GM23248 (cell line): Measurements from ENCODE around the gene TFB2M. TPM values are rescaled to one million over a fixed set of nuclear protein-coding genes. Genes with fewer than 3 reads are reported as not detected.

Experiments
- DNase-seq: peaks from one replicate; pipeline ENCODE4 v3.0.0-alpha.2; 2015
- H2AFZ ChIP-seq: fragments of 200-600 bp; sonication (generic); 2 replicates; pipeline ENCODE4 v1.6.1; 2016; ENCODE audit warnings: antibody characterized with exemption
- H3F3A ChIP-seq: fragments of 200-600 bp; sonication (generic); 2 replicates; pipeline ENCODE4 v1.6.1; 2016; ENCODE audit warnings: mild to moderate bottlenecking, antibody characterized with exemption, mixed run types; ENCODE audit not compliant: insufficient read depth
- H3K27ac ChIP-seq: fragments of 200-600 bp; sonication (generic); 2 replicates; pipeline ENCODE4 v1.5.1; 2016; ENCODE audit warnings: mild to moderate bottlenecking
- H3K27me3 ChIP-seq: fragments of 200-600 bp; sonication (generic); replicated peaks from 2 replicates; pipeline ENCODE4 v1.6.1; 2016; ENCODE audit warnings: mild to moderate bottlenecking; ENCODE audit not compliant: insufficient read depth
- H3K36me3 ChIP-seq: fragments of 200-600 bp; sonication (generic); 2 replicates; pipeline ENCODE4 v1.6.1; 2016; ENCODE audit warnings: low read depth, mild to moderate bottlenecking
- H3K4me1 ChIP-seq: fragments of 200-600 bp; sonication (generic); 2 replicates; pipeline ENCODE4 v1.6.1; 2016; ENCODE audit warnings: mild to moderate bottlenecking; ENCODE audit not compliant: insufficient read depth
- H3K4me2 ChIP-seq: fragments of 200-600 bp; sonication (generic); one replicate; pipeline ENCODE4 v1.6.1; 2016; ENCODE audit warnings: mild to moderate bottlenecking; ENCODE audit not compliant: unreplicated experiment
- H3K4me3 ChIP-seq: fragments of 200-600 bp; sonication (generic); 2 replicates; pipeline ENCODE4 v1.5.1; 2016; ENCODE audit warnings: mild to moderate bottlenecking
- H3K79me2 ChIP-seq: fragments of 200-600 bp; sonication (generic); 2 replicates; pipeline ENCODE4 v1.6.1; 2016; ENCODE audit warnings: mild to moderate bottlenecking; ENCODE audit not compliant: insufficient read depth
- H3K9ac ChIP-seq: fragments of 200-600 bp; sonication (generic); 2 replicates; pipeline ENCODE4 v1.6.1; 2016; ENCODE audit warnings: mild to moderate bottlenecking
- H3K9me2 ChIP-seq: fragments of 200-600 bp; sonication (generic); 2 replicates; pipeline ENCODE4 v1.6.1; 2016; ENCODE audit warnings: mixed run types, mild to moderate bottlenecking, moderate library complexity; ENCODE audit not compliant: insufficient read depth
- H3K9me3 ChIP-seq: fragments of 200-600 bp; sonication (generic); one replicate; pipeline ENCODE4 v1.6.1; 2017; ENCODE audit warnings: low read depth
- H4K20me1 ChIP-seq: fragments of 200-600 bp; sonication (generic); 2 replicates; pipeline ENCODE4 v1.6.0; 2016; ENCODE audit not compliant: insufficient read depth
- EZH2 ChIP-seq: fragments of 200-600 bp; sonication (generic); IDR thresholded peaks from 2 replicates; pipeline ENCODE4 v1.6.1; 2018; ENCODE audit warnings: antibody characterized with exemption, mild to moderate bottlenecking; ENCODE audit not compliant: insufficient read depth, poor library complexity, severe bottlenecking
- EZH2phosphoT487 ChIP-seq: fragments of 200-600 bp; sonication (generic); IDR thresholded peaks from 2 replicates; pipeline ENCODE4 v1.6.1; 2018; ENCODE audit warnings: antibody characterized with exemption, moderate library complexity, mild to moderate bottlenecking, low read depth; ENCODE audit not compliant: insufficient read depth
- WGBS, 2 experiments: methylation state at CpG; one replicate each; pipeline ENCODE4 v1.1.6; 2015 to 2017; ENCODE audit warnings: low lambda C conversion rate in 2 of 2, low coverage in 1 of 2; ENCODE audit errors: missing lambda C conversion rate in 2 of 2; 5-methylcytosine and 5-hydroxymethylcytosine counted together
- in situ Hi-C: fragments of 300-500 bp; cut with MboI; formaldehyde crosslinking; loops from 2 replicates; pipeline ENCODE4 v1.15.0; 2020
- polyA plus RNA-seq: library from polyadenylated mRNA; unstranded; fragments of >200 nt; fragmentation: Nextera tagmentation; extraction: Ambion mirVana; gene quantifications from 2 replicates; pipeline ENCODE4 v1.2.1, GENCODE V29; 2016
- total RNA-seq: library from RNA; depleted of rRNA; stranded (reverse); fragments of >200 nt; shearing (Covaris generic); gene quantifications from 2 replicates; pipeline ENCODE4 v1.2.3, GENCODE V29; 2014

The TFB2M gene
- total and polyA plus RNA-seq, 2 experiments from 2014 or later: 20.6 to 32.0 TPM

DNA sequence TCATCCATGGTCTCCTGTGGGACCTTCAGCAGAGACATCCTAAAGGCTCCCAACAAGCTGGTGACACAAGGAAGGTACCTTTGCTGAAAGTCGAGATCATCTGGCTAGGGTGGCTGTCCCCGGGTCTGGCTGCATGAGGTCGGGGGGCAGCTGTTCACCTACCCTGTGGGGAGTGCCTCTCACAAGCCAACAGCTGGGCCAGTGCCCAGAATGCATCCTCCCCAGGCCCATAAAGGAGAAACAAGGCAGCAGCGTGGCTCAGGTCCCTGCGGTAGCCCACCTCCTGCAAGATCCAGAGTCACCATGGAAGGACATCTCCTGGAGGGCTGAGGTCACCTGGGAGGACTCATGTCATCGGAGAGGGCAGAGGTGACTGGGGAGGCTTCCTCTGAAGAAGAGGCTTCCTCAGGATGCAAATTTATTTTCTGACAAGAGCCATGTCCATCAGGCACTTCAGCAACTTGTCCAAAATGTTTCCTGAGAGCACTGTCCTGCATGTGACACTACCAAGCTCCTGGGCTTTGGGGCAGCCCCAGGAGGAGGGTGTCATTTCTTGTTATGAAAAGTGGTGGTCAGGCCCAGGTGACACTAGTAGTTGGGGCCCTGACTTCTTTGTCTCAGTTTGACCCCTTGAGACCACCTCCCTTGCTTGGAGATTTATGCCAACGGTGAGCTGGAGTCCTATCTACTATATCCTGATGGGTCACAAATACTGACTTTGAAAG lies 52.3 kb downstream of the TFB2M start:
- no peaks in the 10 kb centered on the region for H4K20me1 ChIP-seq
- peaks cover 5% of the 10 kb centered on the region for H3K9me3 ChIP-seq
- no peak overlapping the region for H2AFZ ChIP-seq
- TF ChIP-seq EZH2: no peak
- H3F3A ChIP-seq: peaks cover 6% of the 10 kb centered on the region; the same call in 1 of the 2 replicates
- no peaks in the 10 kb centered on the region for H3K27me3 ChIP-seq
- H3K4me2 ChIP-seq: no peak overlapping the region
- no peaks in the 10 kb centered on the region for H3K36me3 ChIP-seq
- DNase-seq: no peak
- H3K4me3 ChIP-seq: no peak overlapping the region
- no peaks in the 10 kb centered on the region for H3K9me2 ChIP-seq
- 79 to 80% methylated on average over 7 of the region's 7 CpGs for WGBS, 2 experiments
- no peak overlapping the region for H3K27ac ChIP-seq
- in situ Hi-C loops: no loop called here
- H3K4me1 ChIP-seq: no peaks in the 10 kb centered on the region
- no peaks in the 10 kb centered on the region for H3K79me2 ChIP-seq
- H3K9ac ChIP-seq: no peak overlapping the region

DNA sequence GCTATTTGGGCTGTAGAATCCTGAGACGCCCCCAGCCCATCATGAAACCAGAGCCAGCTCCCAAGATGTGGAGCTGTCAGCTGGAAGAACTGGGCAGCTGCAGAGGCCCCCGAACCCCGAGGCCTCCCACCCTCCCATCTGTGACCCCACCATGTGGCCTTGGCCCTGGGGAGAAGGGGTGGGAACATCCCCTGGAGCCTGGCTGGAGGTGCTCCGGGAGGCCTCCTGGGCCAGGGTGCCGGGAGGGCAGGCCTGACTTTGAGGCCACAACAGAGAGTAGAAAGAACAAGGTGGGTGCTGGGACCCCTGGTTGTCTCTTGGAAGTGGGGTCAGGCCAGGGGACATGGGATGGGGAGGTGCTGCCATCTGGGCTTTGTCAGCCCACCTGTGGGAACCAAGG lies 53.0 kb downstream of the TFB2M start:
- Histone ChIP-seq H3K79me2 (no peaks in the 10 kb centered on the region), H3F3A (peaks cover 6% of the 10 kb centered on the region; the same call in 1 of the 2 replicates), H4K20me1 (no peaks in the 10 kb centered on the region), H3K4me3 (no peak overlapping the region), H3K4me2 (no peak overlapping the region), H3K27me3 (no peaks in the 10 kb centered on the region), H3K9ac (no peak overlapping the region), H2AFZ (no peak overlapping the region), H3K27ac (no peak overlapping the region), H3K9me2 (no peaks in the 10 kb centered on the region), H3K36me3 (no peaks in the 10 kb centered on the region), H3K4me1 (no peaks in the 10 kb centered on the region), H3K9me3 (peaks cover 5% of the 10 kb centered on the region)
- in situ Hi-C loops: no loop called here
- no peak for TF ChIP-seq EZH2
- TF ChIP-seq EZH2phosphoT487: no peak
- 70 to 100% methylated on average over 2 to 5 of the region's 5 CpGs for WGBS, 2 experiments
- no peak for DNase-seq

DNA sequence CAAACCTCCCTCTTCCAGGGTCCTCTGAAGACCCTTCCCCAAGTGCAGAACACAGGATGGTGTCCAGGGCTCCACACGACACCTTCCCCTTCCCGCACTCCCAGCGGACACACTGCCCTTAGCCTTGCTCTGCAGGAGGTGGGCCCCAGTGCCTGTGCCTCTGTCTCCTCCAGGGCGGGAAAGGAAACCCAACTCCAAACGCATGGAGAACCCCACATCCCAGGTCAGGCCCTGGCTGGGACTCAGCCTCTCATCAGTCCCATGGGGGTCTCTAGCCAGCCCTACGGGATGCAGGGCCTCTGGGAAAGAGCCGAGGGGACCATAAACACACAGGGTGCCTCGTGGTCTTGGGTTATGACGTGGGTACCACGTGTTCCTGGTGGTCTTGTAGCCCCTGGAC lies 53.4 kb downstream of the TFB2M start:
- 76 to 79% methylated on average over 10 of the region's 10 CpGs for WGBS, 2 experiments
- Histone ChIP-seq H3K4me2 (no peak overlapping the region), H3K27me3 (no peaks in the 10 kb centered on the region), H3K27ac (no peak overlapping the region), H3K4me3 (no peak overlapping the region), H3K79me2 (no peaks in the 10 kb centered on the region), H4K20me1 (no peaks in the 10 kb centered on the region), H2AFZ (no peak overlapping the region), H3K9ac (no peak overlapping the region), H3K4me1 (no peaks in the 10 kb centered on the region), H3F3A (peaks cover 6% of the 10 kb centered on the region; the same call in 1 of the 2 replicates), H3K9me3 (peaks cover 5% of the 10 kb centered on the region), H3K36me3 (no peaks in the 10 kb centered on the region), H3K9me2 (no peaks in the 10 kb centered on the region)
- DNase-seq: no peak
- TF ChIP-seq EZH2 (no peak), EZH2phosphoT487 (no peak)
- in situ Hi-C loops: no loop called here

DNA sequence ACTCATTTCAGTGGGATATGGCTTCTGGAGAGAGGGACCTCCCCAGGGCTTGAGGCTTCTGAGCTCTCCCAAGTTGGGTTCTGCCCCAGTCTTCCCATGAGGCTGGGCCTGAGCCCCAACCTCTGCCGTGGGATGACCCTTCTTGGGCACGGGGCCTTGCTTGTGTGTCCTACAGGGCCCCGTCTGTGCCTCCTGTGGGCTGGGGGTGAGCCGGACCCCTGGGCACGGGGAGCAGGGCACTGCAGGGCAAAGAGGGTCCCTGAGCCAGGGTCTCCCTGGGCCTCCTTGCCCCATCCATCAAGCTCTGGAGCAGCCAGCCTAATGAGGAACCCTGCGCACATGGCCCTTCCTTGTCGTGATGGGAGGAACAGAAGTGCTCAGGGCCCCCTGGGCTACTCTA lies 53.8 kb downstream of the TFB2M start:
- H2AFZ ChIP-seq: no peak overlapping the region
- H3K79me2 ChIP-seq: no peaks in the 10 kb centered on the region
- H3K36me3 ChIP-seq: no peaks in the 10 kb centered on the region
- no peak for DNase-seq
- H3K27ac ChIP-seq: no peak overlapping the region
- H3F3A ChIP-seq: peaks cover 6% of the 10 kb centered on the region; the same call in 1 of the 2 replicates
- TF ChIP-seq EZH2 (no peak), EZH2phosphoT487 (no peak)
- no peaks in the 10 kb centered on the region for H3K9me2 ChIP-seq
- no peak overlapping the region for H3K4me2 ChIP-seq
- no peak overlapping the region for H3K9ac ChIP-seq
- no peaks in the 10 kb centered on the region for H3K4me1 ChIP-seq
- H3K9me3 ChIP-seq: peaks cover 5% of the 10 kb centered on the region
- H4K20me1 ChIP-seq: no peaks in the 10 kb centered on the region
- no peaks in the 10 kb centered on the region for H3K27me3 ChIP-seq
- in situ Hi-C loops: no loop called here
- 75 to 76% methylated on average over 6 to 7 of the region's 7 CpGs for WGBS, 2 experiments
- H3K4me3 ChIP-seq: no peak overlapping the region
